WERI-Rb-1 (cell line): ENCODE measurements around the gene SCAANT1.

Experiments used
- DNase-seq: peaks from one replicate; pipeline ENCODE4 v3.0.0-alpha.2; 2020
- H3K27ac ChIP-seq: fragments of 250-450 bp; sonication (Bioruptor Pico); 2 replicates; pipeline ENCODE4 v1.5.1; 2020; ENCODE audit warnings: mild to moderate bottlenecking, moderate library complexity
- H3K27me3 ChIP-seq: fragments of 250-450 bp; sonication (Bioruptor Pico); 2 replicates; pipeline ENCODE4 v1.5.1; 2021; ENCODE audit warnings: mild to moderate bottlenecking, low read depth, moderate library complexity; ENCODE audit not compliant: insufficient read depth, severe bottlenecking
- H3K36me3 ChIP-seq: fragments of 250-450 bp; sonication (Bioruptor Pico); 2 replicates; pipeline ENCODE4 v1.5.1; 2020; ENCODE audit warnings: mild to moderate bottlenecking, moderate library complexity
- H3K4me3 ChIP-seq: 2 replicates; pipeline ENCODE4 v1.5.1; 2011; ENCODE audit warnings: low read depth, mild to moderate bottlenecking, control low read depth, low read length
- H3K9me3 ChIP-seq: fragments of 250-450 bp; sonication (Bioruptor Pico); 2 replicates; pipeline ENCODE4 v1.5.1; 2021; ENCODE audit warnings: mild to moderate bottlenecking, moderate library complexity; ENCODE audit not compliant: severe bottlenecking
- TF ChIP-seq, protein P1 (sequence below): IDR thresholded peaks from 2 replicates; pipeline ENCODE4 v1.5.1; 2011; ENCODE audit warnings: low read depth, mild to moderate bottlenecking, control low read depth, inconsistent platforms, low read length

The SCAANT1 gene

DNA sequence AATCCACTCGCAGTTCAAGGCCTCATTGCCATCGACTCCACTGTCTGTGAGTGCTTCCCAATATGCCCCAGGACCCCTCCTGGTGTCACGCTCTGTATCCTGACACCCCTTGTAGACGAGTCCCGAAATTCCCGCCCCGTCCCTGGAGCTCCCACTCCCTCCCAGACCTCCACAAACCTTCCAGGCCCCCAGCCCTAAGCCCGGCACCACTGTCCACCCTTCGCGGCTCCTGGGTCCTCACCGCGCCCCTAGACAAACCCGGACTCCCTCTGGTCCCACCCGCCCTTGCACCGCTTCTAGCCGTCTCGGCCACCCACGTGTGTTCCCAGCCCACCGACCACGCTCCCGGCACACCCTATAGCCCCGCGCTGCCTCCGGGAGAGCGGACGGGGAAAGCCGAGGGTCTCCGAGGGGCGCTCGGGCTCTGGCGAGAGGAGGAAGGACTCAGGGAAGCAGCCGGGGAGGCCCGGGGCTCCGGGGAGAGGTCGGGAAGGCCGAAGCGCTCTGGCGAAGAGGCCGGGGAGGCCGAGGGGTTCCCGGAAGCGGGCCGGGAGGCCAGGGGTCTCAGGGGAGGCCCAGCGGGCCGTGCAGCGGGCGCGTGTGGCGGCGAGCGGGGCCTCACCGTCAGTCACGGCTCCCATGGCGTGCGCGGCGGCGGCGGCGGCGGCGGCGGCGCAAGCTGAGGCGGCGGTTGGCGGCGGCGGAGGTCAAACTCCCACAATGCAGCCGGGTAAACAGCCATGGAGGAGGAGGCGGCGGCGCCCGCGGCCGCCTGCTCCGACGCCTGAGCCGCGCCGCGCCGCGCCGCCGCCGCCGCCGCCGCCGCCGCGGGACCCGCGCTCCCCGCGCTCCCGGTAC, 48.8 kb downstream of the SCAANT1 start, which contains the start of the genes ATXN7 and THOC7:
TSS of gene ATXN7 (plus strand) at position 718 of the 858 bp plus-strand sequence. CDS start 48,732 bp downstream, outside the sequence.
TSS of gene THOC7 (minus strand) at position 656 of the 858 bp plus-strand sequence. CDS start at position 641, 15 bp downstream.
- TF ChIP-seq, protein P1, sequence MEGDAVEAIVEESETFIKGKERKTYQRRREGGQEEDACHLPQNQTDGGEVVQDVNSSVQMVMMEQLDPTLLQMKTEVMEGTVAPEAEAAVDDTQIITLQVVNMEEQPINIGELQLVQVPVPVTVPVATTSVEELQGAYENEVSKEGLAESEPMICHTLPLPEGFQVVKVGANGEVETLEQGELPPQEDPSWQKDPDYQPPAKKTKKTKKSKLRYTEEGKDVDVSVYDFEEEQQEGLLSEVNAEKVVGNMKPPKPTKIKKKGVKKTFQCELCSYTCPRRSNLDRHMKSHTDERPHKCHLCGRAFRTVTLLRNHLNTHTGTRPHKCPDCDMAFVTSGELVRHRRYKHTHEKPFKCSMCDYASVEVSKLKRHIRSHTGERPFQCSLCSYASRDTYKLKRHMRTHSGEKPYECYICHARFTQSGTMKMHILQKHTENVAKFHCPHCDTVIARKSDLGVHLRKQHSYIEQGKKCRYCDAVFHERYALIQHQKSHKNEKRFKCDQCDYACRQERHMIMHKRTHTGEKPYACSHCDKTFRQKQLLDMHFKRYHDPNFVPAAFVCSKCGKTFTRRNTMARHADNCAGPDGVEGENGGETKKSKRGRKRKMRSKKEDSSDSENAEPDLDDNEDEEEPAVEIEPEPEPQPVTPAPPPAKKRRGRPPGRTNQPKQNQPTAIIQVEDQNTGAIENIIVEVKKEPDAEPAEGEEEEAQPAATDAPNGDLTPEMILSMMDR = no peak
- peak; percentile 79 for DNase-seq
- Histone ChIP-seq H3K36me3 (peaks cover 19% of the 10 kb centered on the region), H3K4me3 (peak within 1 kb of the TSS; percentile 97), H3K9me3 (no peaks in the 10 kb centered on the region), H3K27ac (peak within 1 kb of the TSS; percentile 98), H3K27me3 (no peaks in the 10 kb centered on the region)

DNA sequence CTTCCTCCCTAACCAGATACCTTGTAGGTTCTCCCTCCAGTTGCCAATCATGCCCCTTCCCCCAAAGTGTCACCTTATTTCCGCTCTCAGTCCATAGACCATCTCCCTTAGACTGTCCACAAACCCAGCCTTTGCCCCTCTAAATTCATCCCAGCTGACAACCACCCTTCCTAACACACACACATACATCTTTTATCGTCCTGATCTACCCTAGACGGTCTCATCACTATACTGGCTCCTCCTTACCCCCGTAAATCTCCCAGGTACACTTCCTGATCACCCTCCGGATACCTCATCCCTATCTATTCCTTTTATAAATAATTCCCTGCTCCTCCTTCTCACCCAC, 49.4 kb downstream of the SCAANT1 start:
- H3K27me3 ChIP-seq = no peaks in the 10 kb centered on the region
- peak overlapping the region; percentile 97 for H3K4me3 ChIP-seq
- H3K27ac ChIP-seq = peak overlapping the region; percentile 98
- no peaks in the 10 kb centered on the region for H3K9me3 ChIP-seq
- H3K36me3 ChIP-seq = peaks cover 15% of the 10 kb centered on the region
- no peak for DNase-seq
- TF ChIP-seq, protein P1 = no peak
